ENCODE results near the gene HSBP1L1. TPM values are rescaled to one million over a fixed set of nuclear protein-coding genes. Genes with fewer than 3 reads are reported as not detected.

The HSBP1L1 gene
- total and polyA plus RNA-seq, 2 of the 13 experiments (the other 11 are each of a cell fraction or from before 2014, with no cell fraction given) = 22.6 to 45.1 TPM

GRCh38 chr18:79964330-79965118, at the start of gene HSBP1L1 (continued):
- no peak for TF ChIP-seq ZNF264 (CRISPR knock-in tag; IDR thresholded peaks at IDR 0.05)
- TF ChIP-seq, protein P1, sequence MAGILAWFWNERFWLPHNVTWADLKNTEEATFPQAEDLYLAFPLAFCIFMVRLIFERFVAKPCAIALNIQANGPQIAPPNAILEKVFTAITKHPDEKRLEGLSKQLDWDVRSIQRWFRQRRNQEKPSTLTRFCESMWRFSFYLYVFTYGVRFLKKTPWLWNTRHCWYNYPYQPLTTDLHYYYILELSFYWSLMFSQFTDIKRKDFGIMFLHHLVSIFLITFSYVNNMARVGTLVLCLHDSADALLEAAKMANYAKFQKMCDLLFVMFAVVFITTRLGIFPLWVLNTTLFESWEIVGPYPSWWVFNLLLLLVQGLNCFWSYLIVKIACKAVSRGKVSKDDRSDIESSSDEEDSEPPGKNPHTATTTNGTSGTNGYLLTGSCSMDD (CRISPR knock-in tag; IDR thresholded peaks at IDR 0.05) = no peak
- no peak for TF ChIP-seq ZZZ3 (CRISPR knock-in tag; IDR thresholded peaks at IDR 0.05; ENCODE audit: borderline replicate concordance)
- TF ChIP-seq PBX3 (CRISPR knock-in tag; IDR thresholded peaks at IDR 0.05; ENCODE audit: borderline replicate concordance) = no peak
- no peak for TF ChIP-seq NR2F1 (CRISPR knock-in tag; IDR thresholded peaks at IDR 0.05)
- no peak for TF ChIP-seq AKAP8 (CRISPR knock-in tag; IDR thresholded peaks at IDR 0.05)
- no peak for TF ChIP-seq ZNF546 (CRISPR knock-in tag; conservative IDR thresholded peaks at IDR 0.05)
- TF ChIP-seq, protein P2, sequence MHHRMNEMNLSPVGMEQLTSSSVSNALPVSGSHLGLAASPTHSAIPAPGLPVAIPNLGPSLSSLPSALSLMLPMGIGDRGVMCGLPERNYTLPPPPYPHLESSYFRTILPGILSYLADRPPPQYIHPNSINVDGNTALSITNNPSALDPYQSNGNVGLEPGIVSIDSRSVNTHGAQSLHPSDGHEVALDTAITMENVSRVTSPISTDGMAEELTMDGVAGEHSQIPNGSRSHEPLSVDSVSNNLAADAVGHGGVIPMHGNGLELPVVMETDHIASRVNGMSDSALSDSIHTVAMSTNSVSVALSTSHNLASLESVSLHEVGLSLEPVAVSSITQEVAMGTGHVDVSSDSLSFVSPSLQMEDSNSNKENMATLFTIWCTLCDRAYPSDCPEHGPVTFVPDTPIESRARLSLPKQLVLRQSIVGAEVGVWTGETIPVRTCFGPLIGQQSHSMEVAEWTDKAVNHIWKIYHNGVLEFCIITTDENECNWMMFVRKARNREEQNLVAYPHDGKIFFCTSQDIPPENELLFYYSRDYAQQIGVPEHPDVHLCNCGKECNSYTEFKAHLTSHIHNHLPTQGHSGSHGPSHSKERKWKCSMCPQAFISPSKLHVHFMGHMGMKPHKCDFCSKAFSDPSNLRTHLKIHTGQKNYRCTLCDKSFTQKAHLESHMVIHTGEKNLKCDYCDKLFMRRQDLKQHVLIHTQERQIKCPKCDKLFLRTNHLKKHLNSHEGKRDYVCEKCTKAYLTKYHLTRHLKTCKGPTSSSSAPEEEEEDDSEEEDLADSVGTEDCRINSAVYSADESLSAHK (CRISPR knock-in tag; IDR thresholded peaks at IDR 0.05; ENCODE audit: borderline replicate concordance) = no peak
- no peak for TF ChIP-seq EED (CRISPR knock-in tag; IDR thresholded peaks at IDR 0.05)
- peak; percentile 59; the same call in 1 of the 2 replicates for TF ChIP-seq ATF7-NPFF (CRISPR knock-in tag; IDR thresholded peaks at IDR 0.05; ENCODE audit: low read depth)
- TF ChIP-seq ZNF224 (CRISPR knock-in tag; IDR thresholded peaks at IDR 0.05) = no peak
- TF ChIP-seq ZNF724P (CRISPR knock-in tag; IDR thresholded peaks at IDR 0.05; ENCODE audit: borderline replicate concordance) = no peak
- TF ChIP-seq, protein P3, sequence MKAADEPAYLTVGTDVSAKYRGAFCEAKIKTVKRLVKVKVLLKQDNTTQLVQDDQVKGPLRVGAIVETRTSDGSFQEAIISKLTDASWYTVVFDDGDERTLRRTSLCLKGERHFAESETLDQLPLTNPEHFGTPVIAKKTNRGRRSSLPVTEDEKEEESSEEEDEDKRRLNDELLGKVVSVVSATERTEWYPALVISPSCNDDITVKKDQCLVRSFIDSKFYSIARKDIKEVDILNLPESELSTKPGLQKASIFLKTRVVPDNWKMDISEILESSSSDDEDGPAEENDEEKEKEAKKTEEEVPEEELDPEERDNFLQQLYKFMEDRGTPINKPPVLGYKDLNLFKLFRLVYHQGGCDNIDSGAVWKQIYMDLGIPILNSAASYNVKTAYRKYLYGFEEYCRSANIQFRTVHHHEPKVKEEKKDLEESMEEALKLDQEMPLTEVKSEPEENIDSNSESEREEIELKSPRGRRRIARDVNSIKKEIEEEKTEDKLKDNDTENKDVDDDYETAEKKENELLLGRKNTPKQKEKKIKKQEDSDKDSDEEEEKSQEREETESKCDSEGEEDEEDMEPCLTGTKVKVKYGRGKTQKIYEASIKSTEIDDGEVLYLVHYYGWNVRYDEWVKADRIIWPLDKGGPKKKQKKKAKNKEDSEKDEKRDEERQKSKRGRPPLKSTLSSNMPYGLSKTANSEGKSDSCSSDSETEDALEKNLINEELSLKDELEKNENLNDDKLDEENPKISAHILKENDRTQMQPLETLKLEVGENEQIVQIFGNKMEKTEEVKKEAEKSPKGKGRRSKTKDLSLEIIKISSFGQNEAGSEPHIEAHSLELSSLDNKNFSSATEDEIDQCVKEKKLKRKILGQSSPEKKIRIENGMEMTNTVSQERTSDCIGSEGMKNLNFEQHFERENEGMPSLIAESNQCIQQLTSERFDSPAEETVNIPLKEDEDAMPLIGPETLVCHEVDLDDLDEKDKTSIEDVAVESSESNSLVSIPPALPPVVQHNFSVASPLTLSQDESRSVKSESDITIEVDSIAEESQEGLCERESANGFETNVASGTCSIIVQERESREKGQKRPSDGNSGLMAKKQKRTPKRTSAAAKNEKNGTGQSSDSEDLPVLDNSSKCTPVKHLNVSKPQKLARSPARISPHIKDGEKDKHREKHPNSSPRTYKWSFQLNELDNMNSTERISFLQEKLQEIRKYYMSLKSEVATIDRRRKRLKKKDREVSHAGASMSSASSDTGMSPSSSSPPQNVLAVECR (CRISPR knock-in tag; IDR thresholded peaks at IDR 0.05; ENCODE audit: borderline replicate concordance) = peak; percentile 81; the same call in 1 of the 2 replicates
- no peak for TF ChIP-seq NCOA2 (CRISPR knock-in tag; IDR thresholded peaks at IDR 0.05)
- TF ChIP-seq ZNF17 (CRISPR knock-in tag; IDR thresholded peaks at IDR 0.05) = no peak
- TF ChIP-seq GLMP (CRISPR knock-in tag; IDR thresholded peaks at IDR 0.05; ENCODE audit: borderline replicate concordance) = no peak
- TF ChIP-seq MEIS2 (CRISPR knock-in tag; IDR thresholded peaks at IDR 0.05) = no peak
- TF ChIP-seq ISL2 (CRISPR knock-in tag; IDR thresholded peaks at IDR 0.05) = peak; percentile 60; the same call in 1 of the 2 replicates

Measured in HepG2 (cell line).